ENCODE data around the gene PIPOX. TPM values are rescaled to one million over a fixed set of nuclear protein-coding genes. Genes with fewer than 3 reads are reported as not detected.

The PIPOX gene
- total and polyA plus RNA-seq, 2 of the 8 experiments (the other 6 are each of a cell fraction or from before 2014, with no cell fraction given), result 57.2 to 99.6 TPM

DNA sequence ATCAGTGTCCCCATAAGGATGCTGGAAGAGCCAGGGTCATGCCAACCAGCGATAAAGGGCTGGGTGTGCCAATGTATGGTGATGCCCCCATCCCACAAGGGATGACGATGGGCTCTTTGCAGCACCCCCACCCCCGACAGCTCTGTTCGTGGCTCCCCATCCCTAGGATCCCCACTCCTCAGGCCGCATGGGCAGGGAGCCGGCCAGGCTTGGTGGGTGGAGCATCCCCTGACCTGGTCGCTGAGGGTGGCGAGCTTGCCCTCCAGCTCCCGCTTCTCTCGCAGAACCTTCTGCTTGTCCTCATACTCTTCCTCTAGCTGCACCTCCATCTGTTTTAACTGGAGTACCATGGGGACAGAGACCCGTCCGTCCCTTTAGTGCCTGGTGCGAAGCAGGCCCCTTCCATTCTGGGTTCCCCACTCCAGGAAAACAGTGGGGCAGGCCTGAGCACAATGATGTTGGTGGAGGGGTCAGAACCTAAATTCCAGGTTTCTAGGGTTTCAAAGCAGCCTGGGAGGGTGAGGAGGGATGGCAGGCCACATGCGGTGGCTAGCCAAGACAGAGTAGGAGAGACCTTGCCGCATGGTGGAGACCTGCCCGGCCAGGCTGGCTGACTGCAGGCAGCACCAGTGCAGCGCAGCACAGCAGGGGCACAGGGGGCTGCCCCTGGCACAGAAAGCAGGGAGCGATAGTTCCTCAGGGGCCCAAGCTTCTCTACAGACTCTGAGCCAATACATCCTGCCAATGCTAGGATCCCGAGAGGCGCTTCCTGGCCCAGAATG lies 50.3 kb downstream of the PIPOX start:
- DNase-seq (ENCODE audit: low read depth in 1 of 2, low spot score in 2 of 2), result no peak
- Histone ChIP-seq H3K36me3 (ENCODE audit: control insufficient read depth in 2 of 4, insufficient read depth in 4 of 4, low read length in 3 of 4) (peaks cover 0 to 41% (median 16%) of the 10 kb centered on the region in 4 experiments), H3K56ac (replicated peaks; ENCODE audit: insufficient read length, low read depth, low read length) (no peak overlapping the region), H3K79me2 (ENCODE audit: control insufficient read depth in 1 of 2, insufficient read depth in 2 of 2, low read length in 2 of 2) (no peaks in the 10 kb centered on the region), H2BK120ac (replicated peaks; ENCODE audit: low read depth, low read length) (no peak overlapping the region), H3K27me3 (replicated peaks in 1 of 4; ENCODE audit: control insufficient read depth in 3 of 4, extremely low read depth in 1 of 4, insufficient read depth in 3 of 4, low read length in 3 of 4) (no peaks in the 10 kb centered on the region), H3K4me1 (replicated peaks in 1 of 4; ENCODE audit: control insufficient read depth in 3 of 4, insufficient read depth in 4 of 4, low read length in 3 of 4) (peaks cover 0 to 3% (median 1%) of the 10 kb centered on the region in 4 experiments; a peak in 1 of 7 replicates), H2BK12ac (ENCODE audit: low read depth, low read length) (no peak overlapping the region), H2BK20ac (ENCODE audit: low read length) (no peak overlapping the region), H3K23me2 (ENCODE audit: low read depth, low read length) (no peaks in the 10 kb centered on the region; the same call in 1 of the 2 replicates), H2AFZ (ENCODE audit: low read length) (no peak overlapping the region), H3K9me3 (ENCODE audit: insufficient read depth in 2 of 2, low read depth in 1 of 2, low read length in 1 of 2) (no peaks in the 10 kb centered on the region), H4K8ac (ENCODE audit: extremely low read depth, insufficient read depth, low read length) (no peak overlapping the region; the same call in 1 of the 2 replicates), H3K14ac (ENCODE audit: insufficient read length) (no peak overlapping the region), H4K91ac (replicated peaks; ENCODE audit: insufficient read length, low read length) (no peak overlapping the region), H3K27ac (ENCODE audit: low read depth, low read length) (no peak overlapping the region), H3K23ac (ENCODE audit: insufficient read length) (no peak overlapping the region), H3K4me3 (ENCODE audit: extremely low read depth in 1 of 4, insufficient read depth in 2 of 4, low read depth in 3 of 4, low read length in 4 of 4) (no peak overlapping the region), H4K5ac (ENCODE audit: insufficient read length, low read depth, low read length) (no peak overlapping the region), H2AK5ac (ENCODE audit: low read depth, low read length) (no peak overlapping the region), H3K4ac (replicated peaks; ENCODE audit: insufficient read length, low read depth, low read length) (no peak overlapping the region), H2BK15ac (ENCODE audit: low read length) (no peak overlapping the region), H3K18ac (ENCODE audit: extremely low read depth, low read length) (no peak overlapping the region), H3K4me2 (ENCODE audit: insufficient read depth in 1 of 2, low read depth in 2 of 2, low read length in 2 of 2) (no peak overlapping the region), H3K79me1 (ENCODE audit: low read depth, low read length) (no peaks in the 10 kb centered on the region), H2BK5ac (ENCODE audit: low read depth, low read length) (0 out of 2 replicates have a peak overlapping the region, but pooled peaks have one; percentile 13), H4K20me1 (replicated peaks in 1 of 2; ENCODE audit: control insufficient read depth in 1 of 2, insufficient read depth in 2 of 2, low read length in 2 of 2) (peaks cover 0 to 2% of the 10 kb centered on the region in 2 experiments), H3K9ac (replicated peaks in 1 of 4; ENCODE audit: extremely low read depth in 1 of 4, low read depth in 3 of 4, low read length in 3 of 4) (no peak overlapping the region)
- ChIA-PET POLR2A (ENCODE audit: partially characterized antibody) (interaction anchor here (1.0 to 1.6 kb wide), 4 partner anchors 9 to 154 kb away, joined by 3 to 5 read pairs (median 4); no protein-coding TSS in a partner anchor), CTCF (ENCODE audit: partially characterized antibody) (interaction anchor here (0.9 to 4.2 kb wide), 10 partner anchors 31 to 329 kb away, joined by 3 to 33 read pairs (median 4); no protein-coding TSS in a partner anchor)
- 95% methylated on average over 20 of the region's 20 CpGs; no CpG with 5 or more reads in 1 of the 2 experiments for WGBS, 2 experiments (ENCODE audit: extremely low coverage in 1 of 2, insufficient coverage in 1 of 2, insufficient read length in 1 of 2, insufficient replicate concordance in 2 of 2, low coverage in 1 of 2, low lambda C conversion rate in 2 of 2, missing lambda C conversion rate in 1 of 2)
- FAIRE-seq, result no peak
- TF ChIP-seq NRF1 (IDR thresholded peaks at IDR 0.05; ENCODE audit: low read depth, low read length), result no peak
- no peak for TF ChIP-seq ASH2L (IDR thresholded peaks at IDR 0.05; ENCODE audit: low read length)
- no peak for TF ChIP-seq TCF12 (IDR thresholded peaks at IDR 0.05; ENCODE audit: low read depth, low read length)
- TF ChIP-seq RNF2 (IDR thresholded peaks at IDR 0.05; ENCODE audit: borderline replicate concordance, low read depth, low read length, missing control alignments, poor library complexity, severe bottlenecking), result no peak
- TF ChIP-seq, protein P1, sequence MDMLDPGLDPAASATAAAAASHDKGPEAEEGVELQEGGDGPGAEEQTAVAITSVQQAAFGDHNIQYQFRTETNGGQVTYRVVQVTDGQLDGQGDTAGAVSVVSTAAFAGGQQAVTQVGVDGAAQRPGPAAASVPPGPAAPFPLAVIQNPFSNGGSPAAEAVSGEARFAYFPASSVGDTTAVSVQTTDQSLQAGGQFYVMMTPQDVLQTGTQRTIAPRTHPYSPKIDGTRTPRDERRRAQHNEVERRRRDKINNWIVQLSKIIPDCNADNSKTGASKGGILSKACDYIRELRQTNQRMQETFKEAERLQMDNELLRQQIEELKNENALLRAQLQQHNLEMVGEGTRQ (IDR thresholded peaks at IDR 0.05; ENCODE audit: low read length), result no peak
- TF ChIP-seq SAP30 (IDR thresholded peaks at IDR 0.05; ENCODE audit: insufficient read depth, insufficient replicate concordance, low read length), result no peak
- TF ChIP-seq EZH2 (IDR thresholded peaks at IDR 0.05; ENCODE audit: low read depth, low read length, severe bottlenecking), result no peak
- no peak for TF ChIP-seq CBX5 (IDR thresholded peaks at IDR 0.05; ENCODE audit: low read depth, low read length)
- no peak for TF ChIP-seq POLR2AphosphoS5 (IDR thresholded peaks at IDR 0.05; ENCODE audit: low read depth, low read length)
- no peak for TF ChIP-seq BACH1 (IDR thresholded peaks at IDR 0.05; ENCODE audit: low read length)
